K562 (cell line): Measurements from ENCODE around the gene PRKCQ. TPM values are rescaled to one million over a fixed set of nuclear protein-coding genes. Genes with fewer than 3 reads are reported as not detected.

Experiments
- SIN3B ChIP-seq: fragments of 450-650 bp; IDR thresholded peaks from 2 replicates; pipeline ENCODE4 v1.6.1; 2017; ENCODE audit warnings: low read depth, mild to moderate bottlenecking, moderate library complexity
- TSC22D4 ChIP-seq: fragments of 450-650 bp; IDR thresholded peaks from 2 replicates; pipeline ENCODE4 v1.6.1; 2016; ENCODE audit warnings: missing genetic modification characterization, missing biosample characterization, control low read depth
- polyA plus RNA-seq, 8 experiments: library from polyadenylated mRNA; depleted of rRNA in 4 of 8; stranded (reverse) in 5 of 8; unstranded in 3 of 8; fragments of >200 nt; fragmentation: Nextera tagmentation in 2 of 8; fragmentation: Illumina TruSeq in 1 of 8; extraction: Ambion mirVana in 2 of 8; extraction: Trizol in 1 of 8; gene quantifications; 2 replicates each; pipeline versions ENCODE4 v1.2.1 to v1.2.3, GENCODE V29; 2011 to 2014; ENCODE audit warnings: inconsistent platforms in 1 of 8, missing spikeins in 1 of 8
- total RNA-seq, 7 experiments: library from RNA; depleted of rRNA in 6 of 7; stranded (reverse); fragments of >200 nt in 6 of 7; fragmentation: Illumina TruSeq in 2 of 7; extraction: Trizol in 2 of 7; gene quantifications; 2 replicates each; pipeline versions ENCODE4 v1.2.1 to v1.2.3, GENCODE V29; 2011 to 2021; ENCODE audit warnings: low replicate concordance in 1 of 7
- TF ChIP-seq, protein P1 (sequence below): fragments of 450-650 bp; IDR thresholded peaks from 2 replicates; pipeline ENCODE4 v1.6.1; 2016; ENCODE audit warnings: low read depth

PRKCQ gene
- total and polyA plus RNA-seq, 9 of the 15 experiments (the other 6 are each of a cell fraction or from before 2014, with no cell fraction given): 4.4 to 23.3 (median 14.6) TPM

DNA sequence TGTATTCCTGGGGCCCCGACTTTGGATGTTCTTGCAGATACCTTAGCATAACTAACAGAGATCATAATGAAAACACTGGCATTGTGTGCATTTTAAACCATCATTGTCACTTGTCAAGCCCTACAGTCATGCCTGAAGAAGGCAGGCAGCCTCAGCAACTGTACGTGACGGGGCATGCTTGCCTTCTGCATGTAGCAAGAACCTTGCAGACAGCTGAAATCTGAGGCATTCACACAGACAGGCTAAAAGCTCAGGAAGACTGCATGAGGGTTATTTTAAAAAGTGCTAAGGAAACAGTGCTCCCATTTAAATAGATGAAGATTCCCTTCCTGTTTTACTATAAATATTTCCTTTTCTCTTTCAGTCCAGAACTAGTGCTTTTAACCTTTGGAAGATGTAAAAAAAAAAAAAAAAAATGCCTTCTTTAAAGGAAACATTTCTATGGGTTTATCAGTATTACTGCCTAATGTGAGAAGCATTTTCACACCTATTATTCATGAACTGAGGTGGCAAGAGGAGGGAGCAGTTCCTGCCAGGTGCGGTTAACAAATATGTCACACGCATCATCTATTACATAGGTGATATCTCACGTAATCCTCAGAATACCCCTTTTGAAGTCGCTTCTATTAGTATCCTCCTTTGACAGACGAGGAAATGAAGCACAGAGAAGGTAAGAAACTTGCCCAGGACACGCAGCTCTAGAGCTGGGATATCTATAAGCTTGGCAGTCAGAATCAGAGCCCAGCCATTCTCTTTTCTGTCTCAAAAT lies 88.1 kb downstream of the PRKCQ start (continued):
- TF ChIP-seq, protein P1, sequence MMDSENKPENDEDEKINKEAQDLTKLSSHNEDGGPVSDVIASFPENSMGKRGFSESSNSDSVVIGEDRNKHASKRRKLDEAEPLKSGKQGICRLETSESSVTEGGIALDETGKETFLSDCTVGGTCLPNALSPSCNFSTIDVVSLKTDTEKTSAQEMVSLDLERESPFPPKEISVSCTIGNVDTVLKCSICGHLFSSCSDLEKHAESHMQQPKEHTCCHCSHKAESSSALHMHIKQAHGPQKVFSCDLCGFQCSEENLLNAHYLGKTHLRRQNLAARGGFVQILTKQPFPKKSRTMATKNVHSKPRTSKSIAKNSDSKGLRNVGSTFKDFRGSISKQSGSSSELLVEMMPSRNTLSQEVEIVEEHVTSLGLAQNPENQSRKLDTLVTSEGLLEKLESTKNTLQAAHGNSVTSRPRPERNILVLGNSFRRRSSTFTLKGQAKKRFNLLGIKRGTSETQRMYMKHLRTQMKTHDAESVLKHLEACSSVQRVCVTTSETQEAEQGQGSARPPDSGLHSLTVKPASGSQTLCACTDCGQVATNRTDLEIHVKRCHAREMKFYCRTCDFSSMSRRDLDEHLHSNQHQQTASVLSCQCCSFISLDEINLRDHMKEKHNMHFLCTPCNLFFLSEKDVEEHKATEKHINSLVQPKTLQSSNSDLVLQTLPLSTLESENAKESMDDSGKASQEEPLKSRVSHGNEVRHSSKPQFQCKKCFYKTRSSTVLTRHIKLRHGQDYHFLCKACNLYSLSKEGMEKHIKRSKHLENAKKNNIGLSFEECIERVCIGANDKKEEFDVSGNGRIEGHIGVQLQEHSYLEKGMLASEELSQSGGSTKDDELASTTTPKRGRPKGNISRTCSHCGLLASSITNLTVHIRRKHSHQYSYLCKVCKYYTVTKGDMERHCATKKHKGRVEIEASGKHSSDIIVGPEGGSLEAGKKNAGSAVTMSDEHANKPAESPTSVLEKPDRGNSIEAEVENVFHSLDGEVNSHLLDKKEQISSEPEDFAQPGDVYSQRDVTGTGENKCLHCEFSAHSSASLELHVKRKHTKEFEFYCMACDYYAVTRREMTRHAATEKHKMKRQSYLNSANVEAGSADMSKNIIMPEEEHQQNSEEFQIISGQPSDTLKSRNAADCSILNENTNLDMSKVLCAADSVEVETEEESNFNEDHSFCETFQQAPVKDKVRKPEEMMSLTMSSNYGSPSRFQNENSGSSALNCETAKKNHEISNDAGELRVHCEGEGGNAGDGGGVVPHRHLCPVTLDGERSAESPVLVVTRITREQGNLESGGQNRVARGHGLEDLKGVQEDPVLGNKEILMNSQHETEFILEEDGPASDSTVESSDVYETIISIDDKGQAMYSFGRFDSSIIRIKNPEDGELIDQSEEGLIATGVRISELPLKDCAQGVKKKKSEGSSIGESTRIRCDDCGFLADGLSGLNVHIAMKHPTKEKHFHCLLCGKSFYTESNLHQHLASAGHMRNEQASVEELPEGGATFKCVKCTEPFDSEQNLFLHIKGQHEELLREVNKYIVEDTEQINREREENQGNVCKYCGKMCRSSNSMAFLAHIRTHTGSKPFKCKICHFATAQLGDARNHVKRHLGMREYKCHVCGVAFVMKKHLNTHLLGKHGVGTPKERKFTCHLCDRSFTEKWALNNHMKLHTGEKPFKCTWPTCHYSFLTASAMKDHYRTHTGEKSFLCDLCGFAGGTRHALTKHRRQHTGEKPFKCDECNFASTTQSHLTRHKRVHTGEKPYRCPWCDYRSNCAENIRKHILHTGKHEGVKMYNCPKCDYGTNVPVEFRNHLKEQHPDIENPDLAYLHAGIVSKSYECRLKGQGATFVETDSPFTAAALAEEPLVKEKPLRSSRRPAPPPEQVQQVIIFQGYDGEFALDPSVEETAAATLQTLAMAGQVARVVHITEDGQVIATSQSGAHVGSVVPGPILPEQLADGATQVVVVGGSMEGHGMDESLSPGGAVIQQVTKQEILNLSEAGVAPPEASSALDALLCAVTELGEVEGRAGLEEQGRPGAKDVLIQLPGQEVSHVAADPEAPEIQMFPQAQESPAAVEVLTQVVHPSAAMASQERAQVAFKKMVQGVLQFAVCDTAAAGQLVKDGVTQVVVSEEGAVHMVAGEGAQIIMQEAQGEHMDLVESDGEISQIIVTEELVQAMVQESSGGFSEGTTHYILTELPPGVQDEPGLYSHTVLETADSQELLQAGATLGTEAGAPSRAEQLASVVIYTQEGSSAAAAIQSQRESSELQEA: no peak
- TF ChIP-seq TSC22D4 (tag) (no peak), SIN3B (no peak)
- TF ChIP-seq, all 486 proteins: peak for 0
